DND-41 (cell line): ENCODE results near the gene OPHN1.

ENCODE experiments used
- EZH2 ChIP-seq: IDR thresholded peaks from 3 replicates; pipeline ENCODE4 v1.6.1; 2012; ENCODE audit warnings: borderline replicate concordance, low read depth, mild to moderate bottlenecking, moderate library complexity, low read length, inconsistent platforms; ENCODE audit not compliant: severe bottlenecking
- TF ChIP-seq, protein P1 (sequence below): IDR thresholded peaks from 2 replicates; pipeline ENCODE4 v1.5.1; 2012; ENCODE audit warnings: borderline replicate concordance, low read length, moderate library complexity, mild to moderate bottlenecking; ENCODE audit not compliant: poor library complexity, severe bottlenecking; ENCODE audit errors: extremely low read depth

DNA sequence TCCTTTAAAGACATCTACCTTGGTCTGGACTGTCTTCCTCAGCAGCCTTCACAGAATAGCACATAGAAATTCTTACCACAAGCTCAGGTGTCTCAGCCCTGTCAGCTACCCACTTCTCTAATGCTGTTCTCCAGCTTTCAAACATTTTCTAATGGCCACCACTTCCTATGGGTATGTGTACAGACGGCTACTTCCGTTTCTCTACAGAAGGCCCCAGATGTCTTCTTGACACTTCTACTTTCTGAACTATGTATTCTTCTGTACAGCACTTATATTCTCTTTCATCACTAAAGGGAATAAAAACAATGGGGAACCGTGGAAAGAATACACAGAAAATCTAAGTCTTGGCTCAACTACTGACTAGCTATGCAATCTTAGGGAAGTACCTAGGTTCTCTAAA lies 13.3 kb downstream of the OPHN1 start:
- TF ChIP-seq EZH2: no peak
- TF ChIP-seq, protein P1, sequence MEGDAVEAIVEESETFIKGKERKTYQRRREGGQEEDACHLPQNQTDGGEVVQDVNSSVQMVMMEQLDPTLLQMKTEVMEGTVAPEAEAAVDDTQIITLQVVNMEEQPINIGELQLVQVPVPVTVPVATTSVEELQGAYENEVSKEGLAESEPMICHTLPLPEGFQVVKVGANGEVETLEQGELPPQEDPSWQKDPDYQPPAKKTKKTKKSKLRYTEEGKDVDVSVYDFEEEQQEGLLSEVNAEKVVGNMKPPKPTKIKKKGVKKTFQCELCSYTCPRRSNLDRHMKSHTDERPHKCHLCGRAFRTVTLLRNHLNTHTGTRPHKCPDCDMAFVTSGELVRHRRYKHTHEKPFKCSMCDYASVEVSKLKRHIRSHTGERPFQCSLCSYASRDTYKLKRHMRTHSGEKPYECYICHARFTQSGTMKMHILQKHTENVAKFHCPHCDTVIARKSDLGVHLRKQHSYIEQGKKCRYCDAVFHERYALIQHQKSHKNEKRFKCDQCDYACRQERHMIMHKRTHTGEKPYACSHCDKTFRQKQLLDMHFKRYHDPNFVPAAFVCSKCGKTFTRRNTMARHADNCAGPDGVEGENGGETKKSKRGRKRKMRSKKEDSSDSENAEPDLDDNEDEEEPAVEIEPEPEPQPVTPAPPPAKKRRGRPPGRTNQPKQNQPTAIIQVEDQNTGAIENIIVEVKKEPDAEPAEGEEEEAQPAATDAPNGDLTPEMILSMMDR: no peak
